Measurements from ENCODE around the gene HBZ.
"Not testable (repeated sequence)": the region's sequence is repeated elsewhere in the genome, so short reads cannot be mapped to it uniquely, and the experiment has no call there.

The HBZ gene

GRCh38 chr16:167122-167690, 14.8 kb downstream of the HBZ start:
- H3K9ac ChIP-seq (ENCODE audit: low read length) = no peak overlapping the region
- peaks cover 41 to 62% of the 10 kb centered on the region in 2 donors for H3K27me3 ChIP-seq (ENCODE audit: control insufficient read depth in 1 of 2, insufficient read depth in 2 of 2, low read length in 2 of 2)
- no peaks in the 10 kb centered on the region for H3K9me3 ChIP-seq (ENCODE audit: low read length)
- H3K36me3 ChIP-seq (ENCODE audit: insufficient read depth, low read length) = no peaks in the 10 kb centered on the region
- H3K4me3 ChIP-seq (ENCODE audit: low read depth in 1 of 2, low read length in 2 of 2) = no peak overlapping the region
- H3K27ac ChIP-seq (ENCODE audit: low read depth, low read length) = no peak overlapping the region
- H3K4me1 ChIP-seq (ENCODE audit: insufficient read depth, low read length) = peaks cover 10% of the 10 kb centered on the region

- Histone ChIP-seq H3K4me1 (ENCODE audit: insufficient read depth, low read length) (peaks cover 10% of the 10 kb centered on the region), H3K27ac (ENCODE audit: low read depth, low read length) (no peak overlapping the region), H3K36me3 (ENCODE audit: insufficient read depth, low read length) (no peaks in the 10 kb centered on the region), H3K27me3 (ENCODE audit: control insufficient read depth in 1 of 2, insufficient read depth in 2 of 2, low read length in 2 of 2) (peaks cover 41 to 62% of the 10 kb centered on the region in 2 donors), H3K9me3 (ENCODE audit: low read length) (no peaks in the 10 kb centered on the region), H3K9ac (ENCODE audit: low read length) (no peak overlapping the region), H3K4me3 (ENCODE audit: low read depth in 1 of 2, low read length in 2 of 2) (no peak overlapping the region)
Observed at GRCh38 chr16:168424-168823, 16.0 kb downstream of the HBZ start.

- Histone ChIP-seq H3K9me3 (ENCODE audit: low read length) (no peaks in the 10 kb centered on the region), H3K27me3 (ENCODE audit: control insufficient read depth in 1 of 2, insufficient read depth in 2 of 2, low read length in 2 of 2) (peaks cover 41 to 62% of the 10 kb centered on the region in 2 donors), H3K9ac (ENCODE audit: low read length) (no peak overlapping the region)
Observed at GRCh38 chr16:169014-169413, 16.6 kb downstream of the HBZ start.

GRCh38 chr16:170088-170507, 17.7 kb downstream of the HBZ start:
- H3K9me3 ChIP-seq (ENCODE audit: low read length); H3K9ac ChIP-seq (ENCODE audit: low read length); H3K36me3 ChIP-seq (ENCODE audit: insufficient read depth, low read length); H3K4me3 ChIP-seq (ENCODE audit: low read depth in 1 of 2, low read length in 2 of 2); H3K27ac ChIP-seq (ENCODE audit: low read depth, low read length); H3K4me1 ChIP-seq (ENCODE audit: insufficient read depth, low read length): not testable (repeated sequence)
- peaks cover 45 to 68% of the 10 kb centered on the region in 2 donors for H3K27me3 ChIP-seq (ENCODE audit: control insufficient read depth in 1 of 2, insufficient read depth in 2 of 2, low read length in 2 of 2)

More at GRCh38 chr16:169014-169413, 16.6 kb downstream of the HBZ start:
- Histone ChIP-seq H3K27ac (ENCODE audit: low read depth, low read length) (no peak overlapping the region), H3K4me1 (ENCODE audit: insufficient read depth, low read length) (peaks cover 10% of the 10 kb centered on the region), H3K4me3 (ENCODE audit: low read depth in 1 of 2, low read length in 2 of 2) (no peak overlapping the region), H3K36me3 (ENCODE audit: insufficient read depth, low read length) (no peaks in the 10 kb centered on the region)

- no peaks in the 10 kb centered on the region for H3K36me3 ChIP-seq (ENCODE audit: insufficient read depth, low read length)
- H3K27me3 ChIP-seq (ENCODE audit: control insufficient read depth in 1 of 2, insufficient read depth in 2 of 2, low read length in 2 of 2) = peaks cover 45 to 68% of the 10 kb centered on the region in 2 donors
- H3K9ac ChIP-seq (ENCODE audit: low read length) = no peak overlapping the region
- no peak overlapping the region for H3K27ac ChIP-seq (ENCODE audit: low read depth, low read length)
- H3K4me3 ChIP-seq (ENCODE audit: low read depth in 1 of 2, low read length in 2 of 2) = no peak overlapping the region
- H3K4me1 ChIP-seq (ENCODE audit: insufficient read depth, low read length) = peaks cover 3% of the 10 kb centered on the region
- H3K9me3 ChIP-seq (ENCODE audit: low read length) = no peaks in the 10 kb centered on the region
Observed at GRCh38 chr16:170788-171187, 18.3 kb downstream of the HBZ start.

GRCh38 chr16:172374-172941, 20.0 kb downstream of the HBZ start, which contains the start of gene HBA2:
Gene HBA2, plus strand, starts transcription at chr16:172876. Its CDS starts 37 bp downstream, at chr16:172913.
- H3K27me3 ChIP-seq (ENCODE audit: control insufficient read depth in 1 of 2, insufficient read depth in 2 of 2, low read length in 2 of 2) = peaks cover 32 to 58% of the 10 kb centered on the region in 2 donors
- not testable (repeated sequence) for H3K9ac ChIP-seq (ENCODE audit: low read length)

GRCh38 chr16:173211-173854, 20.9 kb downstream of the HBZ start:
- peaks cover 32 to 58% of the 10 kb centered on the region in 2 donors for H3K27me3 ChIP-seq (ENCODE audit: control insufficient read depth in 1 of 2, insufficient read depth in 2 of 2, low read length in 2 of 2)
- H3K4me3 ChIP-seq (ENCODE audit: low read depth in 1 of 2, low read length in 2 of 2); H3K9ac ChIP-seq (ENCODE audit: low read length); H3K27ac ChIP-seq (ENCODE audit: low read depth, low read length); H3K4me1 ChIP-seq (ENCODE audit: insufficient read depth, low read length); H3K36me3 ChIP-seq (ENCODE audit: insufficient read depth, low read length); H3K9me3 ChIP-seq (ENCODE audit: low read length): not testable (repeated sequence)

More at GRCh38 chr16:172374-172941, 20.0 kb downstream of the HBZ start, which contains the start of gene HBA2:
- H3K27ac ChIP-seq (ENCODE audit: low read depth, low read length); H3K4me1 ChIP-seq (ENCODE audit: insufficient read depth, low read length); H3K36me3 ChIP-seq (ENCODE audit: insufficient read depth, low read length); H3K4me3 ChIP-seq (ENCODE audit: low read depth in 1 of 2, low read length in 2 of 2); H3K9me3 ChIP-seq (ENCODE audit: low read length): not testable (repeated sequence)

- not testable (repeated sequence) for H3K27ac ChIP-seq (ENCODE audit: low read depth, low read length); H3K4me3 ChIP-seq (ENCODE audit: low read depth in 1 of 2, low read length in 2 of 2); H3K4me1 ChIP-seq (ENCODE audit: insufficient read depth, low read length); H3K9ac ChIP-seq (ENCODE audit: low read length); H3K36me3 ChIP-seq (ENCODE audit: insufficient read depth, low read length); H3K9me3 ChIP-seq (ENCODE audit: low read length)
- H3K27me3 ChIP-seq (ENCODE audit: control insufficient read depth in 1 of 2, insufficient read depth in 2 of 2, low read length in 2 of 2) = peaks cover 28 to 58% of the 10 kb centered on the region in 2 donors
Observed at GRCh38 chr16:173928-174769, 21.7 kb downstream of the HBZ start.

GRCh38 chr16:175011-175949, 22.8 kb downstream of the HBZ start:
- peaks cover 5% of the 10 kb centered on the region for H3K4me1 ChIP-seq (ENCODE audit: insufficient read depth, low read length)
- no peaks in the 10 kb centered on the region for H3K36me3 ChIP-seq (ENCODE audit: insufficient read depth, low read length)
- no peak overlapping the region for H3K4me3 ChIP-seq (ENCODE audit: low read depth in 1 of 2, low read length in 2 of 2)
- H3K27ac ChIP-seq (ENCODE audit: low read depth, low read length) = no peak overlapping the region
- no peak overlapping the region for H3K9ac ChIP-seq (ENCODE audit: low read length)
- peaks cover 36 to 59% of the 10 kb centered on the region in 2 donors for H3K27me3 ChIP-seq (ENCODE audit: control insufficient read depth in 1 of 2, insufficient read depth in 2 of 2, low read length in 2 of 2)
- H3K9me3 ChIP-seq (ENCODE audit: low read length) = no peaks in the 10 kb centered on the region

GRCh38 chr16:176006-176405, 23.6 kb downstream of the HBZ start:
- H3K9me3 ChIP-seq (ENCODE audit: low read length); H3K9ac ChIP-seq (ENCODE audit: low read length); H3K4me3 ChIP-seq (ENCODE audit: low read depth in 1 of 2, low read length in 2 of 2); H3K4me1 ChIP-seq (ENCODE audit: insufficient read depth, low read length); H3K36me3 ChIP-seq (ENCODE audit: insufficient read depth, low read length); H3K27ac ChIP-seq (ENCODE audit: low read depth, low read length): not testable (repeated sequence)
- H3K27me3 ChIP-seq (ENCODE audit: control insufficient read depth in 1 of 2, insufficient read depth in 2 of 2, low read length in 2 of 2) = peaks cover 36 to 64% of the 10 kb centered on the region in 2 donors
